Bronchial epithelial cell (primary cell): ENCODE results near the gene ZNF764. TPM values are rescaled to one million over a fixed set of nuclear protein-coding genes. Genes with fewer than 3 reads are reported as not detected.
A peak's percentile ranks its signal among the peaks of the same experiment; 100 is the strongest.

ENCODE experiments used
- DNase-seq: peaks from one replicate; pipeline ENCODE4 v3.0.0-alpha.2; 2010; ENCODE audit warnings: low read depth
- FAIRE-seq: peaks from 2 replicates; lab custom pipeline; 2011; peaks lifted over from hg19 to GRCh38; lab: Jason Lieb, UNC
- H3K27me3 ChIP-seq: 2 replicates; pipeline ENCODE4 v1.5.1; 2011; ENCODE audit warnings: low read length; ENCODE audit not compliant: control insufficient read depth, insufficient read depth
- H3K36me3 ChIP-seq: 2 replicates; pipeline ENCODE4 v1.5.1; 2011; ENCODE audit warnings: low read length; ENCODE audit not compliant: control insufficient read depth, insufficient read depth
- H3K4me3 ChIP-seq: 2 replicates; pipeline ENCODE4 v1.5.1; 2011; ENCODE audit warnings: mild to moderate bottlenecking, low read depth, low read length, control low read depth
- CTCF ChIP-seq: IDR thresholded peaks from 2 replicates; pipeline ENCODE4 v1.5.1; 2011; ENCODE audit warnings: mild to moderate bottlenecking, moderate library complexity, low read length, control low read depth, inconsistent platforms; ENCODE audit not compliant: insufficient read depth, severe bottlenecking
- total RNA-seq: library from RNA; depleted of rRNA; stranded (reverse); fragments of >200 nt; gene quantifications from 2 replicates; pipeline ENCODE4 v1.2.1, GENCODE V29; 2014

Gene ZNF764
- total RNA-seq, 1 donor from 2014 or later, result 2.4 TPM

GRCh38 chr16:30561089-30561816 lies 3.1 kb upstream of the ZNF764 start:
- TF ChIP-seq CTCF, result no peak
- Histone ChIP-seq H3K36me3 (no peaks in the 10 kb centered on the region), H3K4me3 (peak overlapping the region; percentile 36), H3K27me3 (no peaks in the 10 kb centered on the region)
- FAIRE-seq, result no peak
- DNase-seq, result no peak

GRCh38 chr16:30559690-30560089 lies 1.5 kb upstream of the ZNF764 start:
- FAIRE-seq (no peak), DNase-seq (no peak)
- no peak overlapping the region for H3K4me3 ChIP-seq
- no peaks in the 10 kb centered on the region for H3K27me3 ChIP-seq
- TF ChIP-seq CTCF, result no peak
- H3K36me3 ChIP-seq, result peaks cover 5% of the 10 kb centered on the region

DNA sequence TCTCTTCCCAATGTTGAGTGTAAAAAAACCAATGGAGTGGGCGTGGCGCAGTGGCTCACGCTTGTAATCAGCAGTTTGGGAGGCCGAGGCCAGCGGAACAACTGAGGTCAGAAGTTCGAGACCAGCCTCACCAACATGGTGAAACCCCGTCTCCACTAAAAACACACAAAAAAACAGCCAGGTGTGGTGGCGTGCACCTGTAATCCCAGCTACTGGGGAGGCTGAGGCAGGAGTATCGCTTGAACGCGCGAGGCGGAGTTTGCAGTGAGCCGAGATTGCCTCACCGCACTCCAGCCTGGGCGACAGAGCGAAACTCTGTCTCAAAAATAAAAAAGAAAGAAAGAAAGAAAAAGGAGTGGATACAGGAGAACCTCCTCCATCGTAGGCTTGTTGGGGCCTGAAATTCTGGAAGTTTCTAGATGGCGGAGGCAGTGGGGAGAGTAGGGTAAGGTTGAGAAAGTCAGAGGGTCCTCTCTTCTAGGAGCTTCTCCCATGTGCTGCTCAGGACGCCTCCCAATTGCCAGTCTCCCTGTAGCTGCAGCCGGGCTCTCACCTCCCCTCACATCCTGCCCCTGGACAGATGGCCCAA lies 709 bp upstream of the ZNF764 start:
- FAIRE-seq, result no peak
- no peak for TF ChIP-seq CTCF
- H3K4me3 ChIP-seq, result peak overlapping the region; percentile 20
- no peaks in the 10 kb centered on the region for H3K27me3 ChIP-seq
- no peak for DNase-seq
- H3K36me3 ChIP-seq, result peaks cover 5% of the 10 kb centered on the region

DNA sequence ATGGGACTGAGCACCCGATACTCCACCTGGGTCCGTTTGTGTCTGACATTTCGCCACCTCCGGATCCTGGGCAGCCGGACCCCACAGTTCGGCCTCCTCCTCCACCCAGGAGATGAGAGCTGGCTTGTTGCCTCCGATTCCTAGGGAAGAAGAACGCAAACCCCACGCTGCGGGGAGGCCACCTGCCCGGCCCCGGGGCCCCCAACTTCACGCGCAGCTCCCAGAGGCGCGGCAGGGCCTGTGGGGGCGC lies 542 bp downstream of the ZNF764 start:
- DNase-seq (no peak), FAIRE-seq (no peak)
- Histone ChIP-seq H3K4me3 (peak overlapping the region; percentile 82), H3K36me3 (peaks cover 5% of the 10 kb centered on the region), H3K27me3 (no peaks in the 10 kb centered on the region)
- no peak for TF ChIP-seq CTCF

DNA sequence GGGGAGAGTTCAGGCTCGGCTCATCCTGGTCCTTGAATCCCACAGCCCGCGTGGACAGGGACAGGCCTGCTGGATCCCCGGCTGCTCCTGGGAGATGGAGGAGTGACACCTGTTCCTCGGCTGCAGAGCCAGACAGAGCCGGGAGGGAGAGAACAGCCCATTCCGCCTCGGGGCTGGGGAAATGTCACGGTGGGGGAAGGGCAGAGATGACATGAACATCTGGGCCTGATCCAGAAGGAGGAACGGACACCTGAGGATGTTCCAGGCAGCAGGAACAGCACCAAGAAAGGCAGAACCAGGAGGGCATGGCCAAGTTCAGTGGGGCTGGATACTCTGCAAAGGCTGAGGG lies 2.1 kb downstream of the ZNF764 start:
- H3K27me3 ChIP-seq, result no peaks in the 10 kb centered on the region
- no peak for FAIRE-seq
- no peak for DNase-seq
- H3K4me3 ChIP-seq, result no peak overlapping the region
- peaks cover 5% of the 10 kb centered on the region for H3K36me3 ChIP-seq
- TF ChIP-seq CTCF, result no peak
